HG02938 (cell line): ENCODE results near the gene B3GNT2.
"Not testable (repeated sequence)": the region's sequence is repeated elsewhere in the genome, so short reads cannot be mapped to it uniquely, and the experiment has no call there.

Experiments used
- ATAC-seq: cut with Tn5 transposase; IDR thresholded peaks from one replicate; pipeline ENCODE4 v1.9.1; 2021; ENCODE audit warnings: mild to moderate bottlenecking, moderate library complexity; ENCODE audit not compliant: unreplicated experiment

The B3GNT2 gene

DNA sequence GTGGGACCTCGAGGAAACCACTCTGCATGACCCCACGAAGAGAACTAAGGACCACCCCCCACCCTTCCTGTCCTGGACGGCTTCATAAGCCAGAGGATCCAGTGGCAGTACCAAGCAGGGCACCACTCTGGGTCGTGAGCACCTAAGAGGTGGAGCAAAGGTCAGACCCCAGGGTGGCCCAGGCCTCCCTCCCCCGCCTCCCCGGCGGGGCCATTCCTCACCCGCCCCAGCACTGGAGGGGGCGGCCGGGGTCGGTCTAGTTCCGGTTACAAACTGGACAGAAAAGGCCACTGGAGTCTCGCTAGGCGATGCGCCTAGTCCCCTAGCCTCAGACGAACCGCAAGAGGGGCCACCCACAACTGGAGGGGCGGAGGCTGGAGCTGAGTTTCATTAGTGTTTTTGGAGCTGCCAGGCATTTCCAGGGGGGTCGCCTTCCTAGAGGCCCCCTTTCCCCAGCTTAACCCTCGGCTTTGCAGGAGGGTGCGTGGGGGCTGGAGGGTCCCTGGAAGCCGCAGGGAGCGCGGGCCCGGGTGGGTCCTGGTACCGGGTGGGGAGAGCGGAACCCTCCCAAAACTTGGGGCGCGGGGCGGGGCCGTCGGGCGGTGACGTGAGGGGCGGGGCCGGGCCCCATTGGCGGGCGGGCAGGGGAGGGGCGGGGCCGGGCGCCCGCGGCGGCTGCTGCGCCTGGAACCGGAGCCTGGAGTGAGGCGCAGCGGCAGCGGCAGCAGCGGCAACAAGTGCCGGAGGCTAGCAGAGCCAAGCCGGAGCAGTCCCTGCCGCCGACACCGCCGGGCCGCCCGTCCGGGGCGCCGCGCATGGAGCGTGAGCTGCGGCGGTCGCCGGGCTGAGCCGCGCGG, at the start of gene B3GNT2:
Gene B3GNT2, plus strand, starts transcription at position 695 of the 857 bp plus-strand sequence. CDS start 26,106 bp downstream, outside the sequence.
- peak; percentile 41 for ATAC-seq

GRCh38 chr2:62146790-62147189, 49.1 kb upstream of the B3GNT2 start:
- not testable (repeated sequence) for ATAC-seq

DNA sequence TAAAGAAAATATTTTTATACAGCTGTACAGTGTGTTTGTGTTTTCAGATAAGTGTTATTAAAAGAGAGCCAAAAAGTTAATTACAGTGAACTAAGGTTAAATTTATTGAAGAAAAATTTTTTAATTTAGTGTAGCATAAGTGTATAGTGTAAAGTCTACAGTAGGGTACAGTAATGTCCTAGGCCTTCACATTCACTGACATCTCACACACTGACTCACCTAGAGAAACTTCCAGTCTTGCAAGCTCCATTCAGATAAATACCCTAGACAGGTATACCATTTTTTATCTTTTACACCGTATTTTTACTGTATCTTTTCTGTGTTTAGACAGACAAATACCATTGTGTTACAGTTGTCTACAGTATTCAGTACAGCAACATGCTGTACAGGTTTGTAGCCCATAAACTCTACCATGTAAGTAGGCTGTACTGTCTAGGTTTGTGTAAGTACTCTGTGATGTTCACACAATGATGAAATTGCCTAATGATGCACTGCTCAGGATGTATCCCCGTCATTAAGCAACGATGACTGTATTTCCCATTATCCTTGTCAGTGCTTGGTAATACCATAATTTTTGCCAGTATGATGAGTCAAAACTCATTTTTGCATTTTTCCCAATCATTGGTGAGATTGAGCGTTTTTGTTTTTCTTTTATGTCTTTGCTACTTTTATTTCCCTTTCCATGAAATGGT, 48.2 kb upstream of the B3GNT2 start:
- ATAC-seq = no peak

- no peak for ATAC-seq
These were observed 46.2 kb upstream of the B3GNT2 start for GRCh38 chr2:62149708-62150107.

- no peak for ATAC-seq
These were observed 45.2 kb upstream of the B3GNT2 start for GRCh38 chr2:62150597-62151305.

GRCh38 chr2:62151306-62151638, 44.6 kb upstream of the B3GNT2 start:
- no peak for ATAC-seq

DNA sequence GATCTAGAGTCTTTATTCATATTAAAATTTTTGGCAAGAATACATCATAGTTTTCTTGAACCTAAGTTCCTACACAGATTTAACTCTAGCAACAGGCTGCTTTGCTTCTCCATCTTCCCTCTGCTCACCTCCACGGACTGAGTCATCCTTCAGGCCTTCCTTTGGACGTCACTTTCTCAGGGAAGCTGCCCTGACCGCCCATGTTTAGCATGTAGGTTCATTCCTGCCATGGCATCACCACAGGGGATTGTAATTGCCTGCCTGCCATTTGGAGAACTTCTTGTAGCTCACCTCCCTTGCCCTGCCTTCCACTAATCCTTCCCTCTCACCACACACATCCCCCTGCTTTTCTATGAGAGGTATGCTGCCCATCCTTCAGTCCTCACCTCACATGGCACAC, 43.9 kb upstream of the B3GNT2 start:
- ATAC-seq = no peak

GRCh38 chr2:62156861-62157496, 38.9 kb upstream of the B3GNT2 start:
- no peak for ATAC-seq

DNA sequence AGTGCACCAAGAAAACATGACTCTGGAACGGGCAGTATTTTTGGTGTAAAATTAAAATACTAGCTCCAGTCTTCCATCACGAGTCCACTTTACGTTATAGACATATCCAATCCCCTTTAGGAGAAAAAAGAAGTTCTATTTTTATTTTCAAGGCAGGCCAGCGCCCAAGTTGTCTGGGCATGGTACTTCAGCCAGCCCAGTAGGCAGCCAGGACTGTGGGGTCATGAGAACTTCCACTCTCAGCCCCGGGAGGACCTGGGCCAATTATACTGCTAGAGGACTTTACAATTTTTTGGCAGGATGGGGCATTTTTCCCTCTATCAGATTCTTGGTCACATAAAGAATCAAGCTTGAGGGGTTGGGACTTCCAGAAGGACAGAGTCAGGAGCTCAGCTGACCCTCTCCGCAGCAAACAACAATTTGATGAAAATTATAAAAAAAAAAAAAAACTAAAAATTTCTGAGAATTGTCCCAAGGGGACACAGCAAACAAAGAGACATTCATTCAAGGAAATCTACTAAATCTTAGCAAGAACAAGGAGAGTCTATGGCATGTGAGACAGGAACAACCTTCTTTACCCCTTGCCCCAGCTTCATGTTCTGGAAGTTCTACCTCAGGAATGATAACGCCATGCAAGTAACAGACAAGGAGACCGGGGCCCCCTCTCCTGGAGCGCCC, 37.3 kb upstream of the B3GNT2 start:
- no peak for ATAC-seq

DNA sequence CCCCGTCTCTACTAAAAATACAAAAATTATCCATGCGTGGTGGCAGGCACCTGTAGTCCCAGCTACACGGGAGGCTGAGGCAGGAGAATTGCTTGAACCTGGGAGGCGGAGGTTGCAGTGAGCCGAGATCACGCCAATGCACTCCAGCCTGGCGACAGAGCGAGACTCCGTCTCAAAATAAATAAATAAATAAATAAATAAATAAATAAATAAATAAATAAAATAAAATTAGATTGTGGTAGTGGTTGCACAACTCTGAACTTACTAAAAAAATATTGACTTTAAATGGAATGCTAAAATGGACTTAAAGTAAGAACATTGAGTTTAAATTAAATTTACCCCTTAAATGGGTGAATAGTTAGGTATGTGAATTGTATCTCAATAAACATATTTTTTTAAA, 35.2 kb upstream of the B3GNT2 start:
- ATAC-seq = not testable (repeated sequence)

- ATAC-seq = no peak
These were observed 32.6 kb upstream of the B3GNT2 start for GRCh38 chr2:62163106-62163831.

- no peak for ATAC-seq
These were observed 32.1 kb upstream of the B3GNT2 start for GRCh38 chr2:62163834-62164233.

DNA sequence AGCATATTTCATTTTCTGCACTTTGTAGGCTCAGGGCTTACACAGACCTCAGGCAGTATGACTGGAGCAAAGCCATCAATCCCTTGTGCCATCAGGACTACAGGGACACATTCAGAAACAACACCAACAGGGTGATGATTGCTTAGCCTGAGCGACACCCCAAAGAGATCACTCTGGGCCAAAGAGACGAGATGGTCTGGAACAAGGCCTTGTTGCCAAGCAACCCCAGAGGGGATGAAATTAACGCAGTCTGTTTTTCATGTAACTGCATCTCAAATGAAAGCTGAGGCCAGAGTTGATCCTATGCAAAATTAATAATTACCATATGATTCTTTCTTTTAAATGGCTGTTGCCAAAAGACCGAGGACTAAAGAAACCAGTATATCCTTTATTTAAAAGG, 20.2 kb upstream of the B3GNT2 start:
- no peak for ATAC-seq

- no peak for ATAC-seq
These were observed 19.1 kb upstream of the B3GNT2 start for GRCh38 chr2:62176801-62177200.

DNA sequence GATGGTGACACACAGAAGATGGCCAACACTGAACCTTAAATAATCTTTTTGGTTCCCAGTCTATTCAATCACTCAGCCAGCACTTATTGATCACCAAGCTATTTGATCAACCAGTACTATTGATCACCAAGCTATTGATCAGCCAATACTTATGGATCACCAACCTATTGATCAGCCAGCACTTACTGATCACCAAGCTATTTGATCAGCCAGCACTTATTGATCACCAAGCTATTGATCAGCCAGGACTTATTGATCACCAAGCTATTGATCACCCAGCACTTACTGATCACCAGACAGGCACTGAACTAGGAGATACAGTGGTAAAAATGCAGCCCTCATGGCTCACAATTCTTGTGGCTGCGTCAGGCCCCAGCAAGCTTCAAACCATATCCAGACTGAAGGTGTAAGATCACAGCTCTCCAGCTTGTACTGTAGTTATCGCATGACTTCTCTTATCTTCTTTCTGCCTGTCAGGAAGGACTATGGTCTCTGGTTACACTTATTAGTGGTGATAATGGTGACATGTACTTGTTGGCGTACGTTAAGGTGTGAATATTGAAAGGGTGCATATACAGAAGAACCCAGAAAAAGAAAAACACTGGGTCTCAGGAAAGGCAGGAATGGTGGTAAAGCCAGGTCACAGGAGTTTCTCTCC, 18.4 kb upstream of the B3GNT2 start:
- ATAC-seq = no peak

DNA sequence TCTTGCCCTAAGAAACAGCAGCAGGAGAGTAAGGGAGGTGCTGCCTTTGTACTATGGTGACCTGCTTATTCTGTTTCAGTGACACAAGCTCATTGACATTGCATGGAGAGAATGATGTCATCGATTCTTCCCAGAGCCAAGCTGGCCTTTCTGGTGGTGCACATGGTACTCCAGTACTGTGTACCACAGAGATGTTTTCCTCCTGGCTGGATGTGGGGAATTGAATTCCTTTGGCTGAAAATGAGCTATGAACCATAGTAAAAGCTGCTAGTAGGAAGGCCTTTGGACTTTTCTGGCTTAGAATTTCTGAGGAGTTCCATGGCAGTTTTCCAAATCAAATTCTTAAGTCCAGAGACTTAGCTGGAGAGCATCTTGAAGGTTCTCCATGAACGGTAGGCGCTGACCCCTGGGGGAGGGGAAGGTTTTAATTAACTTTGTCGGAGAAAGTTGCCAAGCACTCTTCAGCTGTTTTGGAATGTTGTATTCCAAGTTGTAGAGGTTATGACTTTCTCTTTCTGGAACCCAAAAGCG, 17.1 kb upstream of the B3GNT2 start:
- ATAC-seq = no peak

GRCh38 chr2:62180975-62181374, 14.9 kb upstream of the B3GNT2 start:
- peak; percentile 51 for ATAC-seq

GRCh38 chr2:62181843-62182242, 14.1 kb upstream of the B3GNT2 start:
- no peak for ATAC-seq

DNA sequence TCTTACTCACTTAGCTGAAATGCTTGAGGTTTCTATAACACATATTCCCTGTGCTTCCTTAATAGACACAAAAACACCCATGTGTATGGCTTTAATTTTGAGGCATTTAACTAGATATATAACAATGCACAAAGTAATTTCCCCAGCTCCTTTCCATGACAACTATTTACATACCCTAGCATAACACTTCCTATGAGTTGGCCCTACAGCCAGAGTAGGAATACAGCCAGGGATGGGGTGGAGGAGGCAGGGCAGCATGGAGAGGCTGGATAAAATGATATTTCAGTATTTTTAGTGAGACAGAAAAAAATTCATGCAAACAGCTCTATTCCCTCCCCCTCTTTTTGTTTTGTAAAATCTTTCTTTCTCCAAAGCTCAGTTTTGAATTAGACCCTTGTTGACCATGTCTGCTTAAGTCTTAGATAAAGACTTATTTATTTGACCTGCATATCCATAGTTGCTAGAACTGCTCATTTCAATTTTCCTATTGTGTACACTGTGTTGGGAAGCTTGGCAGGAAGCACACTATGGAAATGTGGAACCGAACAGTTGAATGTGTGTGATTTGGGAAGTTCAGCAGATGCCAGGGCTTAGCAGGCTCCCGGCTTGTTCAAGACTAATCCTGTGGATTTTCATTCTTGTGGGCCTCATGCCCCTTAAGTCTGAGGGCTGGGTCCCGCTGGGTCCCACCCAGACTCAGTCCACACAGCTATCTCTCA, 11.2 kb upstream of the B3GNT2 start:
- no peak for ATAC-seq
